Right forelimb (tissue), 1 donor: Measurements from ENCODE around the gene PDE8B.

ENCODE experiments used
- DNase-seq: peaks from one replicate; pipeline ENCODE4 v3.0.0-alpha.2; 2018

PDE8B gene

DNA sequence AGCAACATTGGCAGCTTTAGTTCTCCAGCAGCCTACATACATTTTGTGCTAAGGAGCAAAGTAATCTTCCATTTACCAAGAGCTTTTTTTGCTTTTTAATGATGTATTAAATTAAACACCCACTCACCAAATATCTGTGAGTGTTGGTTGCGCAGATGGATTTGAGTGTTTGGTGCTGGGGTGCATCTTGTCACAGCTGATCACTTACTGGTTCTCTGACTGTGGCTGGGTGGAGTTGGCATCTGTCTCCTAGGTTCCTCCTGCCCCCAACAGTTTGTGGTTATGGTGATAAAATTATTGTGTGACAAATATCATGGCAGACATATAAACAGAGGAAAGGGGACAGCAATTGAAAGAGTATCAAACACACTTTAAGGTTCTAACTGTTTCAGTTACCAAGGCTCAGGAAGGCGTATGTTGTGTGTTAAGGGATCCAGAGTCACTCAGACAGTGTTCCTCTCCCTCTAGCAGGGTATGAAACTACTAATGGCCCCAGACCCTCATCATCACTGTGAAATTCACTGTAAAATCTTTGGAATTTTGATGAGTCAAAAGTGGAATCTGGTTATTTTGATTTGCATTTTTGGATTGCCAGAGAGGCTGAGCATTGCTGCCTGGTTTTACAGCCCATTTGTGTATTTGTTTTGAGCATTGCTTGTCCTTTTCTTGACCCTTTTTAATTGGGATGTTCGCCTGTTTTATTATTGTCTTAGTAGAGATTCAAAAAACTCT is 81.7 kb downstream of the PDE8B start:
- no peak for DNase-seq

- DNase-seq, result no peak
These were observed 83.7 kb downstream of the PDE8B start for GRCh38 chr5:77294185-77294584.

DNA sequence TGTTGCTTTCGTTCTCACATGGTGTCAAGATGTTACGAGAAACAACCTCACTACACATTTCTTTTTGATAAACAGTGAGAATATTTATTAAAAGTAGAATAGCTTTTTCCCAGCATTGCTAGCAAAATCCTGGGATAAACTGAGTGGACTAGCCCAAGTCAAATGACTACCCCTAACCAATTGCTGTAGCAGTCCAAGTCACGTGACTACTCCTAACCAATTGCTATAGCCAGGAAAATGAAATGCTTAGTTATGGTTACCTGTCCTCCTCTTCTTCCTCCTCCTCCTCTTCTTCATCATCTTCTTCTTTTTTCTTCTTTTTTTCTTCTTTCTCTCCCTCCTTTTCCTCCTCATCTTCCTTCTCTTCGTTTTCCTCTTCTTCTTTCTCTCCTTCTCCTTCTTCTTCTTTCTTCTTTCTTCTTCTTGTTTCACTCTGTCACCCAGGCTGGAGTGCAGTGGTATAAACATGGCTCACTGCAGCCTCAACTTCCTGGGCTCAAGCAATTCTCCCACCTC is 85.4 kb downstream of the PDE8B start:
- DNase-seq, result no peak

- no peak for DNase-seq
These were observed 87.7 kb downstream of the PDE8B start for GRCh38 chr5:77298146-77298545.

GRCh38 chr5:77300451-77300850 is 90.0 kb downstream of the PDE8B start:
- DNase-seq, result no peak

- no peak for DNase-seq
These were observed 91.0 kb downstream of the PDE8B start for GRCh38 chr5:77301447-77301883.

GRCh38 chr5:77302247-77302646 is 91.8 kb downstream of the PDE8B start:
- no peak for DNase-seq

- DNase-seq, result no peak
These were observed 92.2 kb downstream of the PDE8B start for GRCh38 chr5:77302653-77303052.

- DNase-seq, result no peak
These were observed 93.9 kb downstream of the PDE8B start for GRCh38 chr5:77304388-77304787.

- DNase-seq, result no peak
These were observed 94.9 kb downstream of the PDE8B start for GRCh38 chr5:77305222-77305846.

GRCh38 chr5:77305956-77306355 is 95.5 kb downstream of the PDE8B start:
- DNase-seq, result no peak

- DNase-seq, result no peak
These were observed 96.1 kb downstream of the PDE8B start for GRCh38 chr5:77306531-77306930.

DNA sequence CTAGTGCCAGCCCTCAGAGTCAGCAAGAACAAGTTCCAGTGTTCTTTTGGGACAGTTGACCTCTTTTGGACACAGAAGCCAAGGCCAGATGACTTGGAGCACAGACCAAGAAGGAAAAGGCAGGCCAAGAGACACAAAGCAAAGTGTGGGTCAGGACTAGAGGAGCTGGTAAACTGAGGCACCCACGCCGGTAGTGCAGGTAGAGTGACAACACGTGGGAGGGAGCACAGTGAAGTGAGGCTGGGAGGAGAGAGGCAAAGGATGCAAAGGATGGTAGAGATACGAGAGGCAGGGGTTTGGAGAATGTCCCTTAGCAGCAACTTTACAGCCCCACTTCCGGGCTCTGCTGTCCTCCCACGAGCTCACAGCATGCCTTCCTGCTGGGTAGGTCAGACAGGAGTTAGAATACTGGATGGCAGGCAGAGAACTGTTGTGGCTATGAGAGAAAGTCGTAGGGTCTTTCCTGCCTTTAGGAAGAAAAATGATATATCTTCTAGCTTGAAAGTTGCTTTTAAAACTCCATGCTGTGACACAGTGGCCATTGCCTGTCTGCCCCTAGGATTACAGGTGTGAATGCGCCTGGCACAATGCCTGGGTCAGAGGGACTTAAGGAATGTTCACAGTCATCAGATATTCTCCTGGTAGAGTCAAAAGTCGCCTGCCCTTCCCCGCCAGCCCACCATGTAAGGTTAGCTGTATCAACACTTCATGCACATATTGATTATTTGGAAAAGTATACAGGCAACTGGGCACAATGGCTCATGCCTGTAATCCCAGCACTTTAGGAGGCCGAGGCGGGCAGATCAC is 97.9 kb downstream of the PDE8B start:
- DNase-seq, result no peak

DNA sequence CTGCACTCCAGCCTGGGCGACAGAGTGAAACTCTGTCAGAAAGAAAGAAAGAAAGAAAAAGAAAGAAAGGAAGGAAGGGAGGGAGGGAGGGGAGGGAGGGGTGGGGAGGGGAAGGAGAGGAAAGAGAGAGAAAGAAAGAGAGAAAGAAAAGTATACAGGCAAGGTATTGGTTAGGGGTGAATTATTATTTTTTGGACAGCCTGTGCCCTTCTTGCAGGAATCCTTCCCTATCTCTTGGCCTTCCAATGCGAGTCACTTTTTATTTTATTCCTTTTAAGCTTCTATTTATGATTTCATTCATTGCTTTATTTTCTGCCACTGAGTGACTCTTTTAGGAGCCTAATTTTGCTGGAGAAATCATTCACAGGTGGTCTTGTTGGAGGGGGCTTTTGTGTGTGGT is 98.7 kb downstream of the PDE8B start:
- DNase-seq, result no peak

- DNase-seq, result no peak
These were observed 100.2 kb downstream of the PDE8B start for GRCh38 chr5:77310494-77311213.

DNA sequence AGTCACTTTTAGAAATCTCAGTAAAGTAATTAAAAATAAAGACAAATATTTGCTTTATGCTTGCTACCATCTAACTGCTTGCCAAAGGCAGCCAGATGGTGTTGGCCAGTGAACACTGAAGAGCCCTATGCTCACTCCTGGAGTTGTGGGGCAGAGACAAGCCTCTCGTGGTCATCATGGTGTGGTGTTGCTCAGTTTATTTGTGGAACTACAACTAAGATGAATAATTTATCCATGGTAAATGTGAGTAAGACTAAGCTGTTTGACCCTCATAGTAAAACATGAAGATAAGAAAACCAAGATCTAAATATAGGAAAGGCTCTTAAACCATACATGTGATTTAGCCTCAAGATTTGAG is 100.7 kb downstream of the PDE8B start:
- DNase-seq, result no peak

GRCh38 chr5:77312413-77312812 is 101.9 kb downstream of the PDE8B start:
- DNase-seq, result no peak

GRCh38 chr5:77316871-77317661 is 106.6 kb downstream of the PDE8B start:
- no peak for DNase-seq

GRCh38 chr5:77318060-77318459 is 107.6 kb downstream of the PDE8B start:
- no peak for DNase-seq

- no peak for DNase-seq
These were observed 108.8 kb downstream of the PDE8B start for GRCh38 chr5:77319117-77319804.

- no peak for DNase-seq
These were observed 111.4 kb downstream of the PDE8B start for GRCh38 chr5:77321793-77322394.
